Effector memory CD4-positive, alpha-beta T cell (primary cell): ENCODE results near the gene SH3RF3.

Experiments used
- DNase-seq, 3 donors: peaks; one replicate each; pipeline ENCODE4 v3.0.0-alpha.2; 2020
- H3K27ac ChIP-seq: 2 replicates; pipeline ENCODE4 v1.7.0; 2013; ENCODE audit warnings: mild to moderate bottlenecking, low read length, moderate library complexity; ENCODE audit not compliant: insufficient read depth, poor library complexity, severe bottlenecking
- H3K27me3 ChIP-seq: replicated peaks from 2 replicates; pipeline ENCODE4 v1.7.0; 2013; ENCODE audit warnings: mild to moderate bottlenecking, low read length; ENCODE audit not compliant: insufficient read depth, control insufficient read depth, poor library complexity, severe bottlenecking
- H3K36me3 ChIP-seq: 2 replicates; pipeline ENCODE4 v1.7.0; 2013; ENCODE audit warnings: mild to moderate bottlenecking, low read length, moderate library complexity; ENCODE audit not compliant: control insufficient read depth, insufficient read depth
- H3K4me1 ChIP-seq: 2 replicates; pipeline ENCODE4 v1.7.0; 2013; ENCODE audit warnings: low read length, mild to moderate bottlenecking; ENCODE audit not compliant: control insufficient read depth, insufficient read depth, poor library complexity, severe bottlenecking
- H3K4me3 ChIP-seq: 2 replicates; pipeline ENCODE4 v1.7.0; 2013; ENCODE audit warnings: low read length, low read depth, mild to moderate bottlenecking; ENCODE audit not compliant: insufficient read depth, poor library complexity, severe bottlenecking
- H3K9me3 ChIP-seq: 2 replicates; pipeline ENCODE4 v1.7.0; 2013; ENCODE audit warnings: mild to moderate bottlenecking, low read length, moderate library complexity; ENCODE audit not compliant: control insufficient read depth

SH3RF3 gene

GRCh38 chr2:109527846-109528705 is 399.1 kb downstream of the SH3RF3 start:
- DNase-seq: no peak
- Histone ChIP-seq H3K36me3 (no peaks in the 10 kb centered on the region), H3K9me3 (no peaks in the 10 kb centered on the region), H3K4me3 (no peak overlapping the region), H3K4me1 (no peaks in the 10 kb centered on the region), H3K27ac (no peak overlapping the region), H3K27me3 (no peaks in the 10 kb centered on the region)

DNA sequence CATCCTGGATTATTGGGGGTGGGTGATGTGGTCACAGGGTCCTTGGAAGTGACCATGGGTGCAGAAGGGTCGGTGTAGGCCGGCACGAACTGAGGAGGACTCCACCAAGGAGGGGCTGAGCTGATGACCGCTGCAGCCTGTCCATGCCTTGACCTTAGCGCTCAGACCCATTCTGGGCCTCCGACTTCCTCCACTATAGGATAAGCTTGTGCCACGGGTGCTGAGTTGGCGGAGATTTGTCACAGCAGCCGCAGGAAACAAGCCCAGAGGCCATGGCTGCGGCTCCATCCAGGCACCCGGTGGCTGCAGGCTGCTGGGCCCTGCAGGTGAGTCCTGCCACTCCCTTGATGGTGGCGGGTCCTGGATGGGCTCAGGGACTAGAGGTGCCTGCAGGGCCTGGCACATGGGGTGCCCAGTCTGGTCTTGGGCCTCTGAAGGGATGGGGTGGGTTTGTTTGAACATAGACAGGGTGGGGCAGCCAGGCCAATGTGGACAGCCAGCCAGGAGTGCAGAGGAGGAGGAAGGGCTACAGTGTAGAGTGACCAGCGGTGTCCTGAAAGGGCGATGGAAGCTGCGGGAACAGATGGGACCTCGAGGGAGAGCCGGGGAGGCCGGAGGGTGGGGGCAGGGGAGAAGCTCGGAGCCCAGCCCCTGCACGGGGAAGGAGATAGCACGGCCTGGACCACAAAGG is 400.0 kb downstream of the SH3RF3 start:
- no peaks in the 10 kb centered on the region for H3K9me3 ChIP-seq
- no peak overlapping the region for H3K4me3 ChIP-seq
- H3K36me3 ChIP-seq: no peaks in the 10 kb centered on the region
- no peaks in the 10 kb centered on the region for H3K4me1 ChIP-seq
- H3K27me3 ChIP-seq: no peaks in the 10 kb centered on the region
- no peak overlapping the region for H3K27ac ChIP-seq
- no peak for DNase-seq

GRCh38 chr2:109529532-109530449 is 400.8 kb downstream of the SH3RF3 start:
- H3K27me3 ChIP-seq: no peaks in the 10 kb centered on the region
- no peak overlapping the region for H3K27ac ChIP-seq
- no peaks in the 10 kb centered on the region for H3K36me3 ChIP-seq
- H3K4me1 ChIP-seq: no peaks in the 10 kb centered on the region
- H3K4me3 ChIP-seq: no peak overlapping the region
- DNase-seq: no peak
- no peaks in the 10 kb centered on the region for H3K9me3 ChIP-seq

GRCh38 chr2:109530712-109531111 is 401.7 kb downstream of the SH3RF3 start:
- no peak for DNase-seq
- H3K4me1 ChIP-seq: no peaks in the 10 kb centered on the region
- no peaks in the 10 kb centered on the region for H3K36me3 ChIP-seq
- H3K9me3 ChIP-seq: no peaks in the 10 kb centered on the region
- H3K27ac ChIP-seq: no peak overlapping the region
- H3K4me3 ChIP-seq: no peak overlapping the region
- H3K27me3 ChIP-seq: no peaks in the 10 kb centered on the region

DNA sequence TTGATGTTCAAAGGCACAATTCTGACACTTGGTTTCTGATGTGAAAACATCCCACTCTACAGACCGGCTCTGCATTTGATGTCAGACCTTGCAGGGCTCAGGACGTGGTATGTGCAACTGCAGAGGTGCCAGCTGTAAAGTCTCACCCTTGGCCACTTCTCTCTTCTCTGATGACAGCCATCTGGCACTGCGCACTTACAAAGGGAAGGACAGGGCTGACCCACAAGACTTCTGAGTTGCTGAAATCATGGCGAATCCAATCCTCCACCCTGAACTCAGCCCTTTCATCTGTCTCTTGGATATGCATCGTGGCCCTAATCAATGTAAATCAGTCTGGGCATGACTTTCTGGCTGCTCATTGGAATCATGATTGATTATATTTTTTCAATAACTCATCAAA is 402.2 kb downstream of the SH3RF3 start:
- Histone ChIP-seq H3K9me3 (no peaks in the 10 kb centered on the region), H3K4me3 (no peak overlapping the region), H3K27ac (no peak overlapping the region), H3K4me1 (no peaks in the 10 kb centered on the region), H3K27me3 (no peaks in the 10 kb centered on the region), H3K36me3 (no peaks in the 10 kb centered on the region)
- no peak for DNase-seq

DNA sequence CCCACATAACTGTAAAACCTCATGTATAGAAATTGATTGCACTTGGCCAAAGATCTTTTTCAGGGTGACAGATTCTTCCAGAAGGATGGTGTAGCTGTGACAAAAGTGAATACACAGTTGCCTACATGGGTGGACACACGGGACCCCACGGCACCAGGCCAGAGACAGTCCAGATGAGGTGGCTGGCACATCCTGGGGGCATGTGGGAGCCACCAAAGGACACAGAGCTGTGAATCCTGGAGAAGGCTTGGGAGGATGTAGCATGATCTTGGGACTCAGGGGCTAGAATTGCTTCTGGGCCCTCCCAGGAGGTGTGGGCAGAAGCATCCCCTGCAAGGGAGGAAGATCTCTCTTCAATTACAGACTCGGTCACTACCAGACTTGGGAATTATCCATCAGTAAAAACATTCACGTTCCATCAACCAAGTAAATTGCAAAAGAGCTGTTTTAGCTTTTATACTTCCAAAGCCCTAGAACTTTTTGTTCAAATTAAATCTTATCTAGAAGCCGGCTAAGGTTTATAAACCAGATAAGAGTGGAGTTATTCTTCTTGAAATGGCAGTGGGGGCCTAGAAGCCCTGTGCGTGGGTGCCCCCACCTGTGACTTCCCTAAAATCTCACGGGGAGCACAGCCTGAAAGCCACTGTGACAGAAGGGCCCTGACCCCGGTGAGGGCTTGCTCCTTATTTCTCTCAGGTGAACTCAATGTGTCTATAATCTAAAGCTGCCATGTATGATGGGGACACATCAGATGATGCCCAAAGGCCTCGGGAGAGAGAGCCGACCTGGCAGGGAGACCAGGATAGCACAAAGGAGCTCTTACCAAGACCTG is 403.1 kb downstream of the SH3RF3 start:
- H3K4me1 ChIP-seq: no peaks in the 10 kb centered on the region
- no peak overlapping the region for H3K27ac ChIP-seq
- no peak overlapping the region for H3K4me3 ChIP-seq
- no peaks in the 10 kb centered on the region for H3K9me3 ChIP-seq
- no peaks in the 10 kb centered on the region for H3K27me3 ChIP-seq
- H3K36me3 ChIP-seq: no peaks in the 10 kb centered on the region
- no peak for DNase-seq

DNA sequence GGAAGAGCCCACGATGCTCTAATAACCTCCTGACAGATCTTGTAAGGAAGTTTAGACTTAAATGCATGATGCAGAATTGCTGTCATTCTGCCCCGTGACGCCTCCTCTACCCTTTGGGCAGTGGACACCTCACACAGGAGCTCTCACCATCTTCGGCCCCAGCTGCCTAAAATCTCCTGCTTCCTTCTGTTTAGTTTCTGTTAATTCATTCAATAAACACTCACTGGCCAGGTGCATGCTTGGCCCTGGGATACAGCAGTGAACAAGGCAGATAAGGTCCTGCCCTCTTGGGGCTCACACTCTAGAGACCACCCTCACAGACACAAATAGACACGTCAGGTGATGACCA is 403.7 kb downstream of the SH3RF3 start:
- Histone ChIP-seq H3K27ac (no peak overlapping the region), H3K4me1 (no peaks in the 10 kb centered on the region), H3K36me3 (no peaks in the 10 kb centered on the region), H3K9me3 (no peaks in the 10 kb centered on the region), H3K27me3 (no peaks in the 10 kb centered on the region), H3K4me3 (no peak overlapping the region)
- no peak for DNase-seq

DNA sequence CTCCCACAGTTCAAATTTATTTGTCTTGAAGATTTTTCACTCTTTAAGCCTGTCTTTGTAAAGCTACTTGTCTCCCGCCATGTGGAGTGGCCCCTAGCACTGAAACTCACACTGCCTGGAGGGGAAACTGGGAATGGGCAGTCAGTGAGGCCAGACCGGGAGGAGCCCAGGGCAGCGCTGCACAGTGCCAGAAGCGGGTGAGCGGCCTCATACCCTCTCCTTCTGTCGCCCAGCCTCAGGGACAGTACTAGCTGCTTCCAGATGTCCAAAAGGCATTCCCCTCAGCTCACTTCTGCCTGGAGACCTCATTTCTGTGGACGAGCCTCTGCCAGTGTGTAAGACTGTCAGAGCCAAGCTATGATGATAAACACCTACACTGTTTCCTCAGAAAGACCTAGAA is 404.8 kb downstream of the SH3RF3 start:
- Histone ChIP-seq H3K27me3 (no peaks in the 10 kb centered on the region), H3K9me3 (no peaks in the 10 kb centered on the region), H3K36me3 (no peaks in the 10 kb centered on the region), H3K27ac (no peak overlapping the region), H3K4me3 (no peak overlapping the region), H3K4me1 (no peaks in the 10 kb centered on the region)
- no peak for DNase-seq

- no peaks in the 10 kb centered on the region for H3K27me3 ChIP-seq
- no peak overlapping the region for H3K27ac ChIP-seq
- H3K4me3 ChIP-seq: no peak overlapping the region
- no peak for DNase-seq
- no peaks in the 10 kb centered on the region for H3K9me3 ChIP-seq
- H3K4me1 ChIP-seq: no peaks in the 10 kb centered on the region
- H3K36me3 ChIP-seq: no peaks in the 10 kb centered on the region
These were observed 406.4 kb downstream of the SH3RF3 start for GRCh38 chr2:109535217-109535946.
